ENCODE measurements around the gene OR1D5. TPM values are rescaled to one million over a fixed set of nuclear protein-coding genes. Genes with fewer than 3 reads are reported as not detected.

Gene OR1D5
- total RNA-seq, 1 donor from 2014 or later, result not detected

- no peaks in the 10 kb centered on the region for H3K79me2 ChIP-seq (ENCODE audit: insufficient read depth, low read length)
- Mint-ChIP-seq H3K27me3 (ENCODE audit: low read depth, unreplicated experiment) (no peaks in the 10 kb centered on the region), H3K27ac (ENCODE audit: unreplicated experiment) (peak overlapping the region; percentile 1), H3K9me3 (ENCODE audit: unreplicated experiment) (peaks cover 2% of the 10 kb centered on the region), H3K4me1 (ENCODE audit: low read depth, unreplicated experiment) (peaks cover 4% of the 10 kb centered on the region), H3K4me3 (ENCODE audit: unreplicated experiment) (no peak overlapping the region), H3K36me3 (ENCODE audit: low read depth, unreplicated experiment) (peaks cover 12% of the 10 kb centered on the region)
- no peak overlapping the region for H2AFZ ChIP-seq (ENCODE audit: low read depth, low read length)
- H3K36me3 ChIP-seq (ENCODE audit: insufficient read depth, low read length), result no peaks in the 10 kb centered on the region
- H3K4me2 ChIP-seq (ENCODE audit: low read length), result no peak overlapping the region
- H3K4me3 ChIP-seq (ENCODE audit: insufficient read depth, low read depth, low read length), result no peak overlapping the region
- H3K27me3 ChIP-seq (ENCODE audit: insufficient read depth, low read length), result peaks cover 2% of the 10 kb centered on the region
- no peak for FAIRE-seq
- no peak for DNase-seq (ENCODE audit: low read depth)
- no peak for TF ChIP-seq CTCF (IDR thresholded peaks at IDR 0.05; ENCODE audit: insufficient read depth, low read depth, low read length)
- no peak for TF ChIP-seq EZH2 (IDR thresholded peaks at IDR 0.05; ENCODE audit: insufficient read depth, low read length)
- no peak overlapping the region for H3K27ac ChIP-seq (ENCODE audit: low read depth, low read length)
- H3K9ac ChIP-seq (ENCODE audit: low read length), result no peak overlapping the region
- no peaks in the 10 kb centered on the region for H3K9me3 ChIP-seq (ENCODE audit: insufficient read depth, low read depth, low read length)
- no peaks in the 10 kb centered on the region for H4K20me1 ChIP-seq (ENCODE audit: insufficient read depth, low read length)
- no peaks in the 10 kb centered on the region for H3K4me1 ChIP-seq (ENCODE audit: insufficient read depth, low read length)
Measured at GRCh38 chr17:3015890-3016289, 47.5 kb downstream of the OR1D5 start.

- no peak overlapping the region for H3K27ac ChIP-seq (ENCODE audit: low read depth, low read length)
- H3K27me3 ChIP-seq (ENCODE audit: insufficient read depth, low read length), result peaks cover 2% of the 10 kb centered on the region
- no peaks in the 10 kb centered on the region for H4K20me1 ChIP-seq (ENCODE audit: insufficient read depth, low read length)
- Mint-ChIP-seq H3K4me3 (ENCODE audit: unreplicated experiment) (no peak overlapping the region), H3K4me1 (ENCODE audit: low read depth, unreplicated experiment) (peaks cover 4% of the 10 kb centered on the region), H3K36me3 (ENCODE audit: low read depth, unreplicated experiment) (peaks cover 6% of the 10 kb centered on the region), H3K27me3 (ENCODE audit: low read depth, unreplicated experiment) (peaks cover 2% of the 10 kb centered on the region), H3K27ac (ENCODE audit: unreplicated experiment) (peak overlapping the region; percentile 38), H3K9me3 (ENCODE audit: unreplicated experiment) (no peaks in the 10 kb centered on the region)
- peak; percentile 14 for DNase-seq (ENCODE audit: low read depth)
- no peak overlapping the region for H2AFZ ChIP-seq (ENCODE audit: low read depth, low read length)
- TF ChIP-seq EZH2 (IDR thresholded peaks at IDR 0.05; ENCODE audit: insufficient read depth, low read length) (no peak), CTCF (IDR thresholded peaks at IDR 0.05; ENCODE audit: insufficient read depth, low read depth, low read length) (peak; percentile 45)
- no peak overlapping the region for H3K4me2 ChIP-seq (ENCODE audit: low read length)
- H3K36me3 ChIP-seq (ENCODE audit: insufficient read depth, low read length), result no peaks in the 10 kb centered on the region
- H3K4me1 ChIP-seq (ENCODE audit: insufficient read depth, low read length), result no peaks in the 10 kb centered on the region
- H3K9ac ChIP-seq (ENCODE audit: low read length), result no peak overlapping the region
- no peaks in the 10 kb centered on the region for H3K9me3 ChIP-seq (ENCODE audit: insufficient read depth, low read depth, low read length)
- H3K4me3 ChIP-seq (ENCODE audit: insufficient read depth, low read depth, low read length), result no peak overlapping the region
- no peaks in the 10 kb centered on the region for H3K79me2 ChIP-seq (ENCODE audit: insufficient read depth, low read length)
- no peak for FAIRE-seq
Measured at GRCh38 chr17:3012926-3013581, 50.4 kb downstream of the OR1D5 start.

Other genes with a start within 250 kb of the OR1D5 start
- not detected in 2 replicates for gene OR1D2, start 40.8 kb upstream of the OR1D5 start, total RNA-seq
- gene OR1G1, start 63.9 kb upstream of the OR1D5 start, total RNA-seq, result not detected in 2 replicates
- not detected in 2 replicates for gene OR1A2, start 133.9 kb upstream of the OR1D5 start, total RNA-seq
- not detected in 2 replicates for gene OR1A1, start 144.1 kb upstream of the OR1D5 start, total RNA-seq
- not detected in 2 replicates for gene OR3A1, start 234.8 kb upstream of the OR1D5 start, total RNA-seq